ENCODE measurements around the gene SLC17A6. TPM values are rescaled to one million over a fixed set of nuclear protein-coding genes. Genes with fewer than 3 reads are reported as not detected.

The SLC17A6 gene
- total and polyA plus RNA-seq, 2 donors (not counting 1 experiment from before 2014, with no cell fraction given), result not detected

- Histone ChIP-seq H3K4me2 (replicated peaks; ENCODE audit: low read depth, low read length, poor library complexity, severe bottlenecking) (no peak overlapping the region), H4K20me1 (ENCODE audit: control insufficient read depth, insufficient read depth, low read length, poor library complexity, severe bottlenecking) (no peaks in the 10 kb centered on the region), H2AFZ (ENCODE audit: insufficient read depth, low read depth, low read length, poor library complexity, severe bottlenecking) (no peak overlapping the region), H3K27ac (ENCODE audit: low read length in 2 of 2) (no peak overlapping the region), H3K9me3 (ENCODE audit: control extremely low read depth in 1 of 3, control insufficient read depth in 2 of 3, insufficient read depth in 1 of 3, low read length in 2 of 3) (no peaks in the 10 kb centered on the region), H3K27me3 (replicated peaks in 1 of 4; ENCODE audit: control extremely low read depth in 1 of 4, control insufficient read depth in 3 of 4, insufficient read depth in 4 of 4, low read length in 3 of 4) (no peaks in the 10 kb centered on the region), H3K4me1 (ENCODE audit: control insufficient read depth in 2 of 2, insufficient read depth in 2 of 2, low read length in 2 of 2) (no peaks in the 10 kb centered on the region), H3K79me2 (ENCODE audit: control insufficient read depth, insufficient read depth, low read length) (no peaks in the 10 kb centered on the region), H3K36me3 (replicated peaks in 1 of 2; ENCODE audit: control extremely low read depth in 1 of 2, control insufficient read depth in 1 of 2, extremely low read depth in 1 of 2, insufficient read depth in 2 of 2, low read length in 1 of 2) (no peaks in the 10 kb centered on the region), H3K4me3 (ENCODE audit: control extremely low read depth in 1 of 5, extremely low read depth in 1 of 5, insufficient read depth in 1 of 5, low read depth in 2 of 5, low read length in 4 of 5) (no peak overlapping the region), H3K9ac (ENCODE audit: low read length) (no peak overlapping the region)
- no peaks in the 10 kb centered on the region for H3K9me3 Mint-ChIP-seq (ENCODE audit: insufficient read depth)
- DNase-seq (no peak), ATAC-seq (ENCODE audit: low read depth) (no peak)
- intact Hi-C loops (cut with micrococcal nuclease), result no loop called here
- ChIA-PET CTCF (no interaction called here), POLR2A (no interaction called here)
- H3K27ac Mint-ChIP-seq, result no peak overlapping the region
- TF ChIP-seq EZH2 (IDR thresholded peaks at IDR 0.05; ENCODE audit: borderline replicate concordance, insufficient read depth, low read depth, low read length, poor library complexity, severe bottlenecking) (no peak), CTCF (IDR thresholded peaks at IDR 0.05) (no peak)
- H3K4me3 Mint-ChIP-seq, result no peak overlapping the region
- H3K4me1 Mint-ChIP-seq, result no peaks in the 10 kb centered on the region
- no peaks in the 10 kb centered on the region for H3K27me3 Mint-ChIP-seq
Measured at GRCh38 chr11:22392561-22392960, 54.4 kb downstream of the SLC17A6 start.

- H4K20me1 ChIP-seq (ENCODE audit: control insufficient read depth, insufficient read depth, low read length, poor library complexity, severe bottlenecking), result no peaks in the 10 kb centered on the region
- TF ChIP-seq EZH2 (IDR thresholded peaks at IDR 0.05; ENCODE audit: borderline replicate concordance, insufficient read depth, low read depth, low read length, poor library complexity, severe bottlenecking), result no peak
- no peak for TF ChIP-seq CTCF (IDR thresholded peaks at IDR 0.05)
- H3K4me2 ChIP-seq (replicated peaks; ENCODE audit: low read depth, low read length, poor library complexity, severe bottlenecking), result no peak overlapping the region
- no peak overlapping the region for H3K9ac ChIP-seq (ENCODE audit: low read length)
- H3K4me3 Mint-ChIP-seq, result no peak overlapping the region
- H3K36me3 ChIP-seq (replicated peaks in 1 of 2; ENCODE audit: control extremely low read depth in 1 of 2, control insufficient read depth in 1 of 2, extremely low read depth in 1 of 2, insufficient read depth in 2 of 2, low read length in 1 of 2), result no peaks in the 10 kb centered on the region
- no peaks in the 10 kb centered on the region for H3K9me3 ChIP-seq (ENCODE audit: control extremely low read depth in 1 of 3, control insufficient read depth in 2 of 3, insufficient read depth in 1 of 3, low read length in 2 of 3)
- no peaks in the 10 kb centered on the region for H3K9me3 Mint-ChIP-seq (ENCODE audit: insufficient read depth)
- ATAC-seq (ENCODE audit: low read depth) (no peak), DNase-seq (no peak)
- intact Hi-C loops (cut with micrococcal nuclease), result no loop called here
- ChIA-PET POLR2A (no interaction called here), CTCF (no interaction called here)
- H3K4me1 Mint-ChIP-seq, result no peaks in the 10 kb centered on the region
- H3K4me3 ChIP-seq (ENCODE audit: control extremely low read depth in 1 of 5, extremely low read depth in 1 of 5, insufficient read depth in 1 of 5, low read depth in 2 of 5, low read length in 4 of 5), result no peak overlapping the region
- H3K79me2 ChIP-seq (ENCODE audit: control insufficient read depth, insufficient read depth, low read length), result no peaks in the 10 kb centered on the region
- H3K4me1 ChIP-seq (ENCODE audit: control insufficient read depth in 2 of 2, insufficient read depth in 2 of 2, low read length in 2 of 2), result no peaks in the 10 kb centered on the region
- 100% methylated on average over 1 of the region's 3 CpGs for whole genome bisulfite sequencing (ENCODE audit: insufficient coverage)
- H3K27me3 Mint-ChIP-seq, result no peaks in the 10 kb centered on the region
- no peaks in the 10 kb centered on the region for H3K27me3 ChIP-seq (replicated peaks in 1 of 4; ENCODE audit: control extremely low read depth in 1 of 4, control insufficient read depth in 3 of 4, insufficient read depth in 4 of 4, low read length in 3 of 4)
- no peak overlapping the region for H3K27ac ChIP-seq (ENCODE audit: low read length in 2 of 2)
- H2AFZ ChIP-seq (ENCODE audit: insufficient read depth, low read depth, low read length, poor library complexity, severe bottlenecking), result no peak overlapping the region
- H3K27ac Mint-ChIP-seq, result no peak overlapping the region
Measured at GRCh38 chr11:22405377-22405776, 67.2 kb downstream of the SLC17A6 start.
